GOT3 (cell line): ENCODE data around the gene PPARD.

Experiments used
- DNase-seq: peaks from one replicate; lab custom pipeline; 2025; ENCODE audit warnings: mixed read lengths; lab: John Stamatoyannopoulos, UW

PPARD gene

DNA sequence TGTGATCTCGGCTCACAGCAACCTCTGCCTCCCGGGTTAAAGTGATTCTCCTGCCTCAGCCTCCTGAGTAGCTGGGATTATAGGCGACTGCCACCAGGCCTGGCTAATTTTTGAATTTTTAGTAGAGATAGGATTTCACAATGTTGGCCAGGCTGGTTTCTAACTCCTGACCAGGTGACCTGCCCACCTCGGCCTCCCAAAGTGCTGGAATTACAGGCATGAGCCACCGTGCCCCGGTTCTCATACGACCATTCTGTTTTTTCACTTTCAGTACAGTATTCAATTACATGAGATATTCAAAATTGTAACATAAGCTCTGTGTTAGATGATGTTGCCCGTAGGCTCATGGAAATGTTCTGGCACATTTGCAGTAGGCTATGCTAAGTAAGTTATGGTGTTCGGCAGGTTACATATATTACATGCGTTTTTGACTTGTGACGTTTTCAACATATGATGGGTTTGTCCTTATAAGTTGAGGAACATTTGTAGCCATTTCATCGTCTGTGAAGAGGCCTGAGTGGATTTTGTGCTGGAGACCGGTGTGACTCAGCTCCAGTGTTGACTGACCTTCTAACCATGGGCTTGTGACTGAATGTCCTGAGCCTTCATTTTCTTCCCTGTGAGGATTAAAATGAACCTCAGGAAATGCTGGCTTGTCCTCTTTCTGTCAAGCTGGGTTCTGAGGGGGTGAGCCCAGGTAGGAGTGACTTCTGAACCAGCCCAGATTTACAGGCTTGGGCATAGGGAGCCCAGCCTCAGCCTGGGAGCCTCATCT, 12.2 kb downstream of the PPARD start:
- DNase-seq: no peak

DNA sequence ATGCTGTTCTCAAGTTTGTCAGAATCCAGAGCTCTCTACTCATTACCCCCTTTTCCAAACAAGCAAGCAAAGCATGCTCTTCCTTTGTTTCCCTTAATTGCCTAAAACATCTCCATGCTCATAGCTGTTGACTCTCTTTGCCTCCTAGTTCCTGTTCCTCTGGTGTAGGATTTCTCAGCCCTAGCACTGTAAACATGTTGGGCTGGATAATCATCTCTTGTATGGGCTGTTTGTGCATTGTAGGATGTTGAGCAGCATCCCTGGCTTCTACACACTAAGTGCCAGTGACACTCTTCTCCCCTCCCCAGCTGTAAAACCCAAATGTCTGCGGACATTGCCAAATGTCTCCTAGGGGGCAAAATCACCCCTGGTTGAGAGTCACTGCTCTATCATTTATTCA, 14.0 kb downstream of the PPARD start:
- DNase-seq: no peak

DNA sequence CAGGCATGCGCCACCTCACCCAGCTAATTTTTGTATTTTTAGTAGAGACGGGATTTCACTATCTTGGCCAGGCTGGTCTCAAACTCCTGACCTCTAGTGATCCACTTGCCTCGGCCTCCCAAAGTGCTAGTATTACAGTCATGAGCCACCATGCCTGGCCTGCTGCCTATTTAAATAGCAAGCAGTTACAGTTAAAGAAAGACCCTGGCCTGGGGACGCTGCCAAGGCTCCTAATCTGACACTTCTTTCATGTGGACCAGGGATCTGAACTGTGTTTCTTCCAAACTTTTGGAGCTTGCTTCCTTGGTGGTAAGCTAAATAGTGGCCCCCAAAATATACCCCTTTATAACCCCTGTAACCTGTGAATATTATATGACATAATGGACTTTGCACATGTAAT, 15.3 kb downstream of the PPARD start:
- no peak for DNase-seq

DNA sequence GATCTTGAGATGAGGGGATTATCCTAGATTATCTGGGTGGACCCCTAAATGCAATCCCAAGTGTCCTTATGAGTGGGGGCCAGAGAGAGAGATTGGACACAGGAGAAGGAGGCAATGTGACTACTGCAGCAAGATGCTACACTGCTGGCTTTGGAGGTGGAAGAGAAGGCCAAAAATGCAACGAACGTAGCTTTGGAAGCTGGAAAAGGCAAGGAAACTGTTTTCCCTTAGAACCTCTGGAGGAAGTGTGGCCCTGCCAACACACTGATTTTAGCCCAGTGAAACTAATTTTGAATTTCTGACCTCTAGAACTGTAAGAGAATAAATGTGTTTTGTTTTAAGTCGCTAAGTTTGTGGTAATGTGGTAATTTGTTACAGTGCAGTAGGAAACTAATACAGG, 15.7 kb downstream of the PPARD start:
- DNase-seq: no peak

DNA sequence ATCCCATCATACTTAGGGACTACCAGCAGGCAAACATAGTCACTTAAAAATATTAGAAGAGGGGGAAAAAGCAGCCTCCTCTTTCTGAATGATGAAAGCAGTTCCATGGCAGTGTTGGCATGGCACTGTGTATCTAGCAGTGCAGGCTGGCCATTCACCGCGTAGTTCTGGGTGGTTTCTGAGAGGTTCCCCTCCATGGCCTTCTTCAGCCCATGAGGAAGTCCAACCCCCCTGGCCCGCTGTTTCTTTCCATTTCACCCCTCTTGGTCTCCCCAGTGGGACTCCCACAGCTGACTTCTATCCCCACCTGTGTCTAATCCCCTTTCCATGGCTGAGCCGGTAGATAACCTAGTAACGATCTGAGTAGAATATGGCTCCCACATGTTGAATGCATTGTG, 17.0 kb downstream of the PPARD start:
- DNase-seq: no peak

DNA sequence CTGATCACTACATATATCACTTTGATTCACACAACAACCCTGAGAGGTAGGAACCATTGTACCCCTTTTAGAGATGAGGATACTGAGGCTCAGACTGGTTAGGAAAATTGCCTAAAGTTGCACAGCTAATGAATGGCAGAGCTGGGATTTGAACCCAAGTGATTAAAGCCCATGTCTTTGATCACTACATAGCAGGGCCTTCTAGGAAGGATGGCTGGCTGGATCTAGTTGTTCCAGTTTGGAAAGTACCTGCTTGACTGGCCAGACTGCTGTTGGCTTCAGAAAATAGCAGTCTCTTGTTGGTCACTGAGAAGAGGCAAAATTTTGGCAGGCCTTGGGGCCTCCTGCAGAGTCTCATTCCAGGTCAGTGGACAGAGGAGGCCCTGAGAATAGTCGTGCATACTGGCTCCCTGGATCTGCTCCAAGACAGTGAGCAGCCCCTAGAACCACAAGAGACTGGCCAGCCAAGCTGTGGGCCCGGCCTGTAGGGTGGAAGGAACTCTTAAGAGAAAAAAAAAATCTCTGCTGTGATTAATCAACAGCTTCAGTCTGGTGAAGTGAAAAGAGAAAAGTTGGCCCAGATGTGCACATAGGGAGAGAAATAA, 17.5 kb downstream of the PPARD start:
- DNase-seq: no peak

DNA sequence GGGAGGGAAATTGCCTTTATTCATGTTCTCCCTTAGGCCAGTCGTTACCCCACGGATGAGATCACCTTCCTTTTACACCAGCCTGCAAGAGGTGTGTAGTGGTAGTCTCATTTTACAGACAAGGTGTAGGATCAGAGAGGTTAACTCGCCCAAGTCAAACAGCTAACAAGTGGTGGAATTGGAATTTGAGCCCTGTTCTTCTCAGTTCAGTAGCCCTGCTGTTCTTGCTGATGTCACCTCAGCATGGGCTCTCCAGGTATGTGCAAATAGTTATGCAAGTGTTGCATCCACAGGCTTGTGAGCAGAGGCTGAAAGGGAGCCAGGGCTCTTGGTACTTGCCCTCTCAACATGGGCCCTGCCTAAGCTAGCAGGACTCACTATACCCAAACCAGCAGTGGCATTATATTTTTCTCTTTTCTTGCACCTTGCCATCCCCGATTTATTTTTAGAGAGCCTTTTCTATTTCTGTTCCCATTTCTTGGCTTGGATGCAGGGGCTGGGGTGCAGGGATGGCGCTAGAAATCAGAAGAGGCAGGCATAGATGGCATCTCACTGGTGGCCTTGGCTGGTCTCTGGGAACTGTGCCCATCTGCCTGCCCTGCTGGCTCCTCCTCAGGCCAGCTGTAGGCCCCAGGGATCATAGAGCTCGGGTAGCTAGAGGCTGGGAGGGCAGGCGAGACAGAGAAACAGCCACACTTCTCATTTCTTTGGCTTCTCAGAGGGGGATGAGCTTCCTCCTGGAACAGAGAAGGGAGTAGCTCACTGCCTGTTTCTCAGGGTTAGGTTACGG, 18.2 kb downstream of the PPARD start:
- no peak for DNase-seq

DNA sequence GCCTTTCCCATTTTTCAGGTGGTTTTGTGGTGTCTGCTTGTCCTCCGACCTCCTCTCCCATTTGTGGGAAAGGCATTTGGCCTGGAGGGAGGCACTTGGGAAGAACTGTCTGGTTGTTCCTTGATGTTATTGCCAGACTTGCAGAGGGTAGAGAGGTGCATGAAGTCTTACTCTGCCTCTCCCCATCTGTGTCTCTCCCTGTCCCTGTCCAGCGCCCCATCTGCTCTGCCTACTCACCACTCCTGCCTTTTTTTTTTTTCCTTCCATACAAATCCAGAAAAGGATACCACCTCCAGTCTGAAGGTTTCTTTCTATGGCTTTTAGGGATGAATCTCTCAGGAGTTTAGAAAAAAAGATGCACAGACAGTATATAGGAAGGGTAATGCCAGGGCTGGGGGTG, 19.8 kb downstream of the PPARD start:
- DNase-seq: no peak

DNA sequence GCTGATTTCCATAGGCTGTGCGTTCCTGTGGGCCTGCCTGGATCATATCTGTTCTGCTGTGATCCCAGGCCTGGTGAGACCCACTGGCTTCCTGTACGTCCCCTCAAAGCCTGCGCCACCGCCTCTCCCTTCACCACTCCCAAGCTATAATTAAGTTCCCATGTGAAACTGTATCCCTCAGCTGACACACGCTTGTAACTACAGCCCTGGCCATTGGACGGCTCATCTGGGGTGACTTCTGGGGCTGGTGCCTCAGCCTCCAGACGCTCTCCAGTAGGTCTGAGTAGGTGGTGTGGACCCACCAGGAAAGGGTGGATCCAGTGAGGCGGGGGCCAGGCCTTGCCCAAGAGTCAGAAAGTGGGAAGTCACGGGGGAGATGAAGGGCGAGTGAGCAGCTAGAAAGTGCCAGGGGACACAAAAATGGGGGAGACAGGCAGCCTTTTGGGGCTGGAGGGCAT, 21.0 kb downstream of the PPARD start:
- no peak for DNase-seq

DNA sequence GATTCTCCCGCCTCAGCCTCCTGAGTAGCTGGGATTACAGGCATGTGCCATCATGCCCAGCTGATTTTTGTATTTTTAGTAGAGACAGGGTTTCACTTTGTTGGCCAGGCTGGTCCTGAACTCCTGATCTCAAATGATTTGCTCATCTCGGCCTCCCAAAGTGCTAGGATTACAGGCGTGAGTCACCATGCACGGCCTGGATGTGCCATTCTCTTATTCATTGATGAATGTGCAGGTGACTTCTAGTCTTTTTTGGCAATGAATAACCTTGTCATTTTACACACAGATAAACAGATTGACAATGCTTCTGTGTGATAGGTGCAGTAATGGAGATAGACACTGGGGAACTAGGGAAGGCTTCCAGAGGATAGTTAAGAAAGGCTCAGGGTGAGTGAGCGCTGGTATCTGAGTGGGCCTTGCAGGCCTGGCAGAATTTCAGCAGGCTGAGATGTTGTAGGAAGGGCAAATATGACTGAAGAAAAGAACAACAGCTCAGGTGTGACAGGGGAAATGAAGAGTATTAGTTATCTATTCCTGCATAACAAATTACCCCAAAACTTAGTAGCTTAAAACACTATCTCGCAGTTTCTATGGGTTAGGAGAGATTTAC, 23.3 kb downstream of the PPARD start:
- DNase-seq: no peak

DNA sequence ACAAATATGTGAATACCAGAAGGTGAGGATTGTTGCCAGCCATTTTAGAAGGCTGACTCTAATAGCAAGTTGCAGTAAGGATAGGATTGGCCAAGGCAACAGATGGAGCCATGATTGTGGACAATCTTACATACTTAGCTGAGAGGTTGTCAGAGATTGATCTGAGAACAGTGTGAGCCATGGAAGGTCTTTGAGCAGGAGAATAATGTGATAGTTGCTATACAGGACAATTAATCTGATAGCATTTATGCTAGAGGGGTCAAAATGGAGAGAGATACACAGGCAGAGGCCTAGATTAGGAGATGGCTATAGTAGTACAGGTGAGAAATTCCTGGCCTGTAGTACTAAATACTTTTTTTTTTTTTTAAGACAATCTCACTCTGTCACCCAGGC, 23.8 kb downstream of the PPARD start:
- no peak for DNase-seq

DNA sequence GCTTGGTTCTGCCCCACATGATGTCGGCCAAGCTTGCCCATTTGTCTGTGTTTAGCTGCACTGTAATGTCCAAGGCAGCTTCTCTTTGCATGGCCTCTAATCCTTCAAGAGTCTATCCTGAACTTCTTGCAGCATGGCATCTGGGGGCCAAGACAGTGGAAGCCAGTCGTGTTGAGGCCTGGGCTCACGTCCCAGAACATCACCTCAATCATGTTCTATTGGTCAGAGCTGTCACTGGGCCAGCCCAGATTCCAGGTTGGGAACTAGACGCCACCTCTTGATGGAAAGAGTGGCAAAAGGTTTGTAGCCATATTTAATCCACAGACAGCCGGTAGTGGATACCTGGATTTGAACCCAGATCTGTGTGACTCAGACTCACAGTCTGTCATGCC, 25.3 kb downstream of the PPARD start:
- DNase-seq: no peak

DNA sequence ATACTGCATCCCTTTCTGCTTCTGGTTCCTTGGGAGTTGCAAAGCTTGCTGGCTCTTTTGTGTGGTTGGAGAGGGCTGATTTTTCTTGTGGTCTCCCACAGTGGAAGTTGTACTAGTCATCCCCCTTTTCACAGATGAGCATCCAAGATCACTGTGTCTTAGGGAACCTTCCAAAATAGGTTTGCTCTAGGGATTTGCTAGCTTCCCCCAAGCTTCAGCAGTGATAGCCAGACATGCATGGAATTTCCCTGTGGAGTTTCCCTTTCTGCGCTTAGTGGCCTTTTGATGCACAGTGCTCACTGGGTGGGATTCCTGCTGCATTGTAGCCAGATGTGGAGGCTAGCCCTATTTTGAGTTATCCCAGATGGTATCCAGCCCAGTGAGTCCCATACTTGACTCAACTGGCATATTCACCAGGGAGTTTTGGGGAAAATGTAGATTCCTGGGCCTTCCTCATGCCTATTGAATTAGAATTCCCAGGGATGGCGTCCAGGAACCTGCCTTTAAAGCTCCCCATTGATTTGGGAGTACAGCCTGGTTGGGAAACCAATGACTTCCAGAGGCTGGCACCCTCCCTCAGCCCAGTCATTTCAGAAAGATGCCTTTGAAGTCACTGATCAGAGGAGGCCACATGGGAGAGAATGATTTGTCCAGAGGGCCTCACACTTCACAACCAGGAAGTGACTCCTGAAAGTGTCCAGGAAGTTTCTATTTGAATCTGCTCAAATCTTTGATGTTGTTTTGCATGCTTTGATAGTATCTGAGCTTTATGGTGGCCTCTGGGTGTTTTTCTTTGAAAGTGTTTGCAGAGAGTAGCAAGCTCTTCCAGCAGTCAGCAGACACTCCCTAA, 25.9 kb downstream of the PPARD start:
- DNase-seq: no peak

DNA sequence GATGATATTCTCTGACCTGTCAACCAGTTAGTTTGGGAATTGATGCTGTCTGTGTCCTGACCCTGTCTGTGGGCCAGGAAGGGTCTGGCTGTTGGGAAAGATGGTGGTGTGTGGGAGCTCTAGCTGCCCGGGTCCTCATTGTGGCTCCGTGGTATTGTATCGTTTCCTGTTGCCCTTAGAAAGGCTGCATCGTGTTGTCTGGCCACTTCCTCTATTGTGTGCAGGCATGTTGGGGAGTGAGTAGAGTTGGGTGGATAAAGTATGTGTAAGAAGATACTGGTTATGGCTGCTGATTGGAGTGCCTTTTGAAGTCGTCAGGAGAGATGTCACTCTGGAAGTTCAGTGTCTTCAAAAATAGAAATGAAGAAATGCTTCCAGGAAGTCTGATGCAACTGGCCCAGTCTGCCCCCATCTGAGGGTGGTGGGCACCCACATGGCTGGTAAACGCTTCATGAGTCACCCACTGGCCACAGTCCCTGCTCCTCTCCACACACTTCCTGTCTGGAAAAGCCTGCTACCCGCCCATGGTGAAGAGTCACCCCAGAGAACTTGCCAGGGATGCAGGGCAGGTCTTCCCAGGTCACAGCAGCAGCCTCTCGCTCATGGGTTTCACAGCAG, 27.9 kb downstream of the PPARD start:
- peak; percentile 74 for DNase-seq

DNA sequence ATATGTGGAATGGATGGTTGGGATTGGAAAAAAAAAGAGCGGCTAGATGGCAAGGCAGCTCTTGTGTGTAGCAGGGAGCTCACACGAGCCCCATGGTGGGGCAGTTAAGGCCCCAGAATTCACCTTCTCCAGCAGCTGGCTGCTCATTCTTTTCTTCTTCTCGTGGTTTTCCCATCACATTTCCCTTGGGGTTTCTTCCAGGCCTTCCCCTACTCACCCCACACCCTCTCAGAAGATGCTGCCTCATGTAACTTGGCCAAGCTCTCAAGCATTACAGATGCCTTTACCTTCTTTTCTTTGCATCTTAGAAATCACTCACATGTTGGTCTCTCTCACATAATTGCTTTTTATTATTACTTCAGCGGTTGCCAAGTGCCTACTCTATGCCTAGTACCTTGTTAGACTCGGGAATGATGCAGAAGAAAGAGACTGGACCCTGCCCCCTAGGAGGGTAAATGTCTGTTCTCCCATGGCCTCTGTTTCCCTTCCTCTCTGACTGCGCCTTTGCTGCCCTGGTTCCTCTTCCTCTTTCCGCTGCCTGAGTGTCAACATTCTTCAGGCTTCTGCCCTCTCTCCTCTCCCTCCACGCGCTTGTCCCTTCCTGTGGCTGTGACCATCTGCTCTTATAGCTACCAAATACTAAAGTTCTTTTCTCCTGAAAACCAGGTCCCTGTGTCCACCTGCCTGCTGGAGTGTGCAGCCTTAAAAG, 28.6 kb downstream of the PPARD start:
- no peak for DNase-seq

DNA sequence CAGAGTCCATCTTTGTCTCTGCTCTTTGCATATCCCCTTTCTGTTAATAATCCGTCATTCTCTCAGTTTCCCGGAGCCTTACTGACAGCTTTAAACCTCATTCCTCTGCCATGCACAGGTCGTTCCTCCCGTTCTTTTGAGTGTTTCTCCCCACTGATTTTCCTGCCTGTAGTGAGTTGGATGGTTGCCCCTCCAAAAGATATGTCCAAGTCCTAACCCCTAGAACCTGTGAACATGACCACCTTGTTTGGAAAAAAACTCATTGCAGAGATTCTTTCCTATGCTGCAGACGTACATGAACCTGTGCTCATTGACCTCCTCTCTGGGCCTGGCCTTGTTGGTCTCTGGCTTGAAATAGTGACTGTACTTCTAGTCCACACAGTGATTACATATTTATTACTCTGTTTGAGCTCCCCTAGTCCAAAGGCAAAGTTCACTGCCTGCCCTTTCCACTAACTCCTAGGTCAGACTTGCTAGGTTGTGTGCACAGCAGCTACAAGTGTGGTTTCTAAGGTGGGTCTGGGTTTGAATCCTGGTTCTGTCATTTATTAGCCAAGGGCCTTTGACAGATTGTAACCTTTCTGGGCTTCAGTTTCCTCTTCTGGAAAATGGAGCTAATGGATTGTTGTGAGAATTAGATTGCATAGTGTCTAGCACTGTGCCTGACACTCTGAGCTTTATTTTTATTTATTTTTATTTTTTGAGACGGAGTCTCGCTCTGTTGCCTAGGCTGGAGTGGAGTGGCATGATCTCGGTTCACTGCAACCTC, 29.3 kb downstream of the PPARD start:
- DNase-seq: no peak

DNA sequence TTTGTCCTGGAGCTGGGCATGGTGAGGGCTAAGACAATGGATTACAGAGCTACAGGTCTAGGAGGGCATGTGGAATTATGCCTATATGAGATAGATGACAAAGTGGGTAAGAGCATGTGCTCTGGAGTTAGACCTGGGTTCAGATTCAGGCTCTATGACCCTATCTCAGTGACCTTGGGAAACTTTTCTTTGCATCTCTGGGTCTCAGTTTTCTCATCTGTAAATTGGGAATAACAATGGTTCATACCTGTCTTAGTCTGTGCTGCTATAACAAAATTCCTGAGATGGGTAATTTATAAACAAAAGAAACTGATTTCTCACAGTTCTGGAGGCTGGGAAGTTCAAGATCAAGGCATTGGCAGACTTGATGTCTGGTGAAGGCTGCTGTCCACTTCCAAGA, 30.3 kb downstream of the PPARD start:
- DNase-seq: no peak

DNA sequence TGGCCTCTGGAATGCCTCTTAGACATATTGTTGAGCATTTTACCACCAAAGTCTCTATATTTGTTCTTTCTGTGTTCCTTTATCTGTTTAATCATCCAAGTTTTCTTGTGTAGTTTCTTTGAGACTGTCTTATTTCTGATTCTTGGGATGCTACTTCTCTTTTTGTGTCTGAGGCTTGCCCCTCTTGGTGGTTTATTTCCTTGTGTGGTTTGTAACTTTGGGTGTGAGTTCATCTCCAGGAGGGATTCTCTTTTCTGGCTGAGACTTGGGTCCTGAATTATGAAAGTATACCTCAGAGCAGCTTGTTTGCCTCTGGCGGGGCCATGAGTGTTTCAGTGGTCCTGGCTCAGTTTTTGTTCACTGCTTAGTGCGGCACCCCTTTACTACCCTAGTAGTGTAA, 33.9 kb downstream of the PPARD start:
- DNase-seq: no peak

DNA sequence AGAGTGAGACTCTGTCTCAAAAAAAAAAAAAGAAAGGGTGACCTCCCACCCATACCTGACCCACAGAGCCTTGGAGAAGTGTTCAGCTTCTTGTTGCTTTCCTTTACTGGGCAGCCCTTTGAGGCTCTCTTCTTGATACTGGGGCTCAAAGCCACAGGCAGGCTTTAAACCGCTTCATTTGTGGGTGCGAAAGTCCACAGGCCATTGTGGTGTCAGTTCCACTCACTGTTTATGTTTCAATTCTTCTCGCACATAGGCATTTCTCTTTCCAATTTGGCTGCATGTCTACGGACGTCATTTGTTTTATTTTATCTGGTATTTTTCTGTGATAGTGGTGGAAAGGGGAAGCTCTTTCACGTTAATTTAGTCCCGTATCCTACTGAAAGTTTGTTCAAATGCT, 34.6 kb downstream of the PPARD start:
- no peak for DNase-seq

DNA sequence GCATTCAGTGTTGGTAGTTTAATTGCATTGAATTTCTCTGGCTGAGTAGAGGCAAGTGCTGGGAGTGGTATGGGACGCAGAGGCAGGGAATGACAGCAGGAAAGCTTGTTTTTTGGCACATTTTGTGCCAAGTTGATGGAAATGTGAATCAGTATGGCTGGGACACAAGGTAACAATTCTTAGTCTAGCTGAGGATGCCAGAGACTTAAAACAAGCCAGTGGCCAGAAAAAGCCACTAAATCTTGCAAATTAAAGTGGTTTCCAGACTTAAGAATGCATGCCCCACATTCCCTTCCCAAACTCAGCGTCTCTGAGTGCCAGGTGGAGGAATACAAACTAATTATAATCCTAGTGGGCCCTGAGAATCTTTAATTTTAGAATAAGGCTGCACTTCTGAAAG, 35.9 kb downstream of the PPARD start:
- no peak for DNase-seq
